Measurements from ENCODE around the gene GTF2B.
"Not testable (repeated sequence)": the region's sequence is repeated elsewhere in the genome, so short reads cannot be mapped to it uniquely, and the experiment has no call there.

Gene GTF2B

GRCh38 chr1:88883156-88883555, 8.2 kb downstream of the GTF2B start:
- DNase-seq, result no peak

- not testable (repeated sequence) for DNase-seq
These were observed 10.7 kb downstream of the GTF2B start for GRCh38 chr1:88880717-88881116.

- DNase-seq, result no peak
These were observed 12.6 kb downstream of the GTF2B start for GRCh38 chr1:88878731-88879130.

- no peak for DNase-seq
These were observed 13.5 kb downstream of the GTF2B start for GRCh38 chr1:88877911-88878310.

- no peak for DNase-seq
These were observed 14.0 kb downstream of the GTF2B start for GRCh38 chr1:88877382-88877825.

- DNase-seq, result no peak
These were observed 14.6 kb downstream of the GTF2B start for GRCh38 chr1:88876573-88877365.

GRCh38 chr1:88875595-88875994, 15.8 kb downstream of the GTF2B start:
- DNase-seq, result no peak

GRCh38 chr1:88873737-88874349, 17.5 kb downstream of the GTF2B start:
- no peak for DNase-seq

GRCh38 chr1:88869644-88870043, 21.7 kb downstream of the GTF2B start:
- DNase-seq, result not testable (repeated sequence)

- no peak for DNase-seq
These were observed 23.4 kb downstream of the GTF2B start for GRCh38 chr1:88867743-88868521.

- no peak for DNase-seq
These were observed 39.9 kb downstream of the GTF2B start for GRCh38 chr1:88851303-88852063.

- DNase-seq, result no peak
These were observed 43.7 kb downstream of the GTF2B start for GRCh38 chr1:88847643-88848042.

- no peak for DNase-seq
These were observed 65.6 kb downstream of the GTF2B start for GRCh38 chr1:88825721-88826120.

- not testable (repeated sequence) for DNase-seq
These were observed 71.7 kb downstream of the GTF2B start for GRCh38 chr1:88819642-88820041.

- DNase-seq, result no peak
These were observed 77.9 kb downstream of the GTF2B start for GRCh38 chr1:88813471-88813870.

GRCh38 chr1:88812366-88812765, 79.0 kb downstream of the GTF2B start:
- no peak for DNase-seq

GRCh38 chr1:88803444-88803843, 87.9 kb downstream of the GTF2B start:
- DNase-seq, result no peak

- DNase-seq, result peak; percentile 44
These were observed 88.4 kb downstream of the GTF2B start for GRCh38 chr1:88802950-88803349.

All from NCI-H226 (cell line).